Smooth muscle cell of the umbilical artery (primary cell): ENCODE measurements around the gene POU6F2. TPM values are rescaled to one million over a fixed set of nuclear protein-coding genes. Genes with fewer than 3 reads are reported as not detected.

Source experiments
- total RNA-seq: library from RNA; depleted of rRNA; stranded (reverse); fragments of >200 nt; gene quantifications from 2 replicates; pipeline ENCODE4 v1.2.3, GENCODE V29; 2014

Gene POU6F2, protein sequence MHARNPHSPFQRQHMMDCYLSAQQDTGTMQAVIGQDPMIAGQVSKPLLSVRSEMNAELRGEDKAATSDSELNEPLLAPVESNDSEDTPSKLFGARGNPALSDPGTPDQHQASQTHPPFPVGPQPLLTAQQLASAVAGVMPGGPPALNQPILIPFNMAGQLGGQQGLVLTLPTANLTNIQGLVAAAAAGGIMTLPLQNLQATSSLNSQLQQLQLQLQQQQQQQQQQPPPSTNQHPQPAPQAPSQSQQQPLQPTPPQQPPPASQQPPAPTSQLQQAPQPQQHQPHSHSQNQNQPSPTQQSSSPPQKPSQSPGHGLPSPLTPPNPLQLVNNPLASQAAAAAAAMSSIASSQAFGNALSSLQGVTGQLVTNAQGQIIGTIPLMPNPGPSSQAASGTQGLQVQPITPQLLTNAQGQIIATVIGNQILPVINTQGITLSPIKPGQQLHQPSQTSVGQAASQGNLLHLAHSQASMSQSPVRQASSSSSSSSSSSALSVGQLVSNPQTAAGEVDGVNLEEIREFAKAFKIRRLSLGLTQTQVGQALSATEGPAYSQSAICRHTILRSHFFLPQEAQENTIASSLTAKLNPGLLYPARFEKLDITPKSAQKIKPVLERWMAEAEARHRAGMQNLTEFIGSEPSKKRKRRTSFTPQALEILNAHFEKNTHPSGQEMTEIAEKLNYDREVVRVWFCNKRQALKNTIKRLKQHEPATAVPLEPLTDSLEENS
- not detected in 2 replicates for total RNA-seq

DNA sequence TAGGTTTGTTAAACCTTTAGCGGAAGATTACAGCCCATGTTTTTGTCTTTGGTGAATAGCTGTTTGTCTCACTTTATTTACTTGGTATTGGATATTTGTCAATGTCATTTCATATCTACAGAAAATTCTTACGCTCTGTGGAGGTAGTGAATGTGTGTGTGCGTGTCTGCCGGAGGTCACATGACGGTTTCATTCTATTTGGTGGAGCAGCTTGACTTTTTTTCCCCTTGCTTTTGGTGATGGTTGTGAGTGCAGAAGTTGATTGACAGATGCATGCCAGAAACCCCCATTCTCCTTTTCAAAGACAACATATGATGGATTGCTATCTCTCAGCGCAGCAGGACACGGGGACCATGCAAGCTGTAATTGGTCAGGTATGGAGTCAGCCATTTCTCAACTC, at the start of gene POU6F2:
Gene POU6F2, plus strand, starts transcription at position 225 of the 400 bp plus-strand sequence. Its CDS starts 45 bp downstream, at position 270.

Other genes starting within 250 kb of the POU6F2 start
- 82.8 and 108 TPM in 2 replicates for gene VPS41, start 68.7 kb upstream of the POU6F2 start, total RNA-seq